Liver (tissue), 9 donors: ENCODE measurements around the gene CGB7. TPM values are rescaled to one million over a fixed set of nuclear protein-coding genes. Genes with fewer than 3 reads are reported as not detected.
"Not testable (repeated sequence)": the region's sequence is repeated elsewhere in the genome, so short reads cannot be mapped to it uniquely, and the experiment has no call there.

ENCODE experiments used
- DNase-seq: peaks from one replicate; pipeline ENCODE4 v3.0.0-alpha.2; 2017; ENCODE audit warnings: low spot score
- H3K27ac ChIP-seq, 2 donors: one replicate each; pipeline ENCODE4 v1.7.0; 2013; ENCODE audit warnings: inconsistent platforms in 2 of 2, low read length in 2 of 2, control low read depth in 1 of 2, low read depth in 1 of 2, mild to moderate bottlenecking in 1 of 2
- H3K27me3 ChIP-seq, 4 donors: one replicate each; pipeline versions ENCODE4 v1.6.1 to v1.7.0; 2013; ENCODE audit warnings: low read length in 3 of 4, inconsistent platforms in 1 of 4, mild to moderate bottlenecking in 1 of 4, moderate library complexity in 1 of 4; ENCODE audit not compliant: control insufficient read depth in 4 of 4, insufficient read depth in 4 of 4
- H3K36me3 ChIP-seq, 4 donors: one replicate each; pipeline versions ENCODE4 v1.6.1 to v1.7.0; 2013; ENCODE audit warnings: low read length in 3 of 4, mild to moderate bottlenecking in 3 of 4, low read depth in 1 of 4, moderate library complexity in 1 of 4; ENCODE audit not compliant: control insufficient read depth in 4 of 4, insufficient read depth in 3 of 4
- H3K4me1 ChIP-seq, 4 donors: one replicate each; pipeline versions ENCODE4 v1.6.1 to v1.7.0; 2013; ENCODE audit warnings: low read length in 3 of 4, mild to moderate bottlenecking in 3 of 4, moderate library complexity in 1 of 4; ENCODE audit not compliant: control insufficient read depth in 4 of 4, insufficient read depth in 4 of 4
- H3K4me3 ChIP-seq, 3 donors: one replicate each; pipeline versions ENCODE4 v1.6.1 to v1.7.0; 2013; ENCODE audit warnings: low read length in 3 of 3, control low read depth in 1 of 3, low read depth in 1 of 3, mild to moderate bottlenecking in 1 of 3
- H3K9ac ChIP-seq, 2 donors: one replicate each; pipeline ENCODE4 v1.7.0; 2013; ENCODE audit warnings: low read length in 2 of 2, mild to moderate bottlenecking in 2 of 2, moderate library complexity in 2 of 2, control low read depth in 1 of 2, low read depth in 1 of 2
- H3K9me3 ChIP-seq, 4 donors: one replicate each; pipeline versions ENCODE4 v1.6.1 to v1.7.0; 2013; ENCODE audit warnings: low read length in 3 of 4; ENCODE audit not compliant: control insufficient read depth in 4 of 4
- whole genome bisulfite sequencing: extraction: QIAGEN DNeasy Blood & Tissue Kit; methylation state at CpG from one replicate; pipeline ENCODE4 v1.1.7; 2013; 5-methylcytosine and 5-hydroxymethylcytosine counted together
- polyA plus RNA-seq, 2 donors: library from polyadenylated mRNA; stranded (reverse) in 1 of 2; unstranded in 1 of 2; fragments of 200-250 nt in 1 of 2; fragments of >200 nt in 1 of 2; fragmentation: Nextera tagmentation in 1 of 2; extraction: Ambion mirVana in 1 of 2; gene quantifications; one replicate each; pipeline versions ENCODE4 v1.2.1 to v1.2.3, GENCODE V29; 2013 to 2015
- total RNA-seq, 2 donors: library from RNA; depleted of rRNA; stranded (reverse); fragments of >200 nt; gene quantifications; one replicate each; pipeline ENCODE4 v1.2.3, GENCODE V29; 2014
- donor health status: healthy.
- donor health status: healthy.
- donor health status: healthy.
- donor health status: healthy.
- donor health status: healthy.

Gene CGB7
- total and polyA plus RNA-seq, 4 donors, result not detected

DNA sequence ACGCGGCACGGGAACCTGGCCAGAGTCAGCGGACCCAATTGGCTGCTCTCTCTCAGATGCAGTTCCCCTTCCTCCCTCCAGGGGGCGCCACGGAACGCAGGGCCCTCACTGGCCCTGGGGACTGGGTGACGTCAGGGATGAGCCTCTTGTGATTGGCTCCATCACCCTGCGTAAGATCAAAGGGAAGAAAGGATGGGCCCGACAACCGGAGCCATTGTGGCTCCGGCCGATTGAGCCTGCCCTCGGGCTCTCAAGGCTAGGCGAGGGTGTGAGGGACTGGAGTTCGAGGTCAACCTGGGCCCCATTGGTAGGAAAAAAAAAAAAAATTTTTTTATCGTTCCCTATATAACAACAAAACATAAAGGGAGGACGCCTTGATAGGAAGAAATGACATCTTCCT lies 20.7 kb downstream of the CGB7 start, which contains the start of gene CGB1:
Gene CGB1, minus strand, starts transcription at position 81 of the 400 bp plus-strand sequence. CDS start 184 bp downstream, outside the sequence.
- not testable (repeated sequence) for H3K9me3 ChIP-seq, DNase-seq, H3K36me3 ChIP-seq, H3K27me3 ChIP-seq, H3K4me3 ChIP-seq, H3K9ac ChIP-seq, H3K27ac ChIP-seq, H3K4me1 ChIP-seq
- 62% methylated on average over 18 of the region's 18 CpGs for WGBS

DNA sequence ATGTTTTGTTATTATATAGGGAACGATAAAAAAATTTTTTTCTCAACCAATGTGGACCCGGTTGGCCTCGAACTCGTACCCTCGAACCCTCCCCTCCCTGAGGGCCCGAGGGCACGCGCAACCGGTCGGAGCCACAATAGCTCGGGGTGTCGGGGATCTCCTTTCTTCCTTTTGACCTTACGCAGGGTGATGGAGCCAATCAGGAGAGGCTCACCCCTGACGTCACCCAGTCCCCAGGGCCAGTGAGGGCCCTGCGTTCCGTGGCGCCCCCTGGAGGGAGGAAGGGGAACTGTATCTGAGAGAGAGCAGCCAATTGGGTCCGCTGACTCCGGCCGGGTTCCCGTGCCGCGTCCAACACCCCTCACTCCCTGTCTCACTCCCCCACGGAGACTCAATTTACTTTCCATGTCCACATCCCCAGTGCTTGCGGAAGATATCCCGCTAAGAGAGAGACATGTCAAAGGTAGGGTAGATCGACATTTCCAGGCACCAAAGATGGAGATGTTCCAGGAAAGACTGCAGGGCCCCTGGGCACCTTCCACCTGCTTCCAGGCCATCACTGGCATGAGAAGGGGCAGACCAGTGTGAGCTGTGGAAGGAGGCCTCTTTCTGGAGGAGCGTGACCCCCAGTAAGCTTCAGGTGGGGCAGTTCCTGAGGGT lies 25.8 kb downstream of the CGB7 start, which contains the start of gene CGB2:
Gene CGB2, plus strand, starts transcription at position 249 of the 660 bp plus-strand sequence. Its CDS starts 206 bp downstream, at position 455.
- H3K36me3 ChIP-seq, H3K9me3 ChIP-seq, H3K9ac ChIP-seq, H3K4me1 ChIP-seq, H3K27ac ChIP-seq, H3K4me3 ChIP-seq, DNase-seq, H3K27me3 ChIP-seq: not testable (repeated sequence)
- WGBS, result 33% methylated on average over 28 of the region's 28 CpGs

DNA sequence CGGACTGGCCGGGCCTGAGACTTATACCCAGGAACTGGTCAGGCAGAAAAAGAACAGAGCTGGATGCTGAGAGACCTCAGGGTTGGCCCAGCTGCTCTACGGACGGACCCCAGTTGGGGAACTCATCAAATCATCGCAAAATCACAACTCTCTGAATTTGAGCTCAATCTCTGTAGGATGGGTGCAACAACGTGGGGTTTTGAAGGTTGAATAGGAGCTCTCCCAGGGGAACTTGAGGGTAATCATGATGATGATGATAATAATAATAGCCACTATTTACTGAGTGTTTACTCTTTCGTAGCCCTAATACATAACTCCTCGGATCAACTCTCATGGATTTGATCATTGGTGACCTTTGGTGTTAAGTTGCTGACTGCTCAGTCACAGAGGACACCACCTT lies 27.2 kb downstream of the CGB7 start:
- H3K9ac ChIP-seq, DNase-seq, H3K27me3 ChIP-seq, H3K27ac ChIP-seq, H3K36me3 ChIP-seq, H3K4me1 ChIP-seq, H3K9me3 ChIP-seq, H3K4me3 ChIP-seq: not testable (repeated sequence)
- 89% methylated on average over 6 of the region's 8 CpGs for WGBS

DNA sequence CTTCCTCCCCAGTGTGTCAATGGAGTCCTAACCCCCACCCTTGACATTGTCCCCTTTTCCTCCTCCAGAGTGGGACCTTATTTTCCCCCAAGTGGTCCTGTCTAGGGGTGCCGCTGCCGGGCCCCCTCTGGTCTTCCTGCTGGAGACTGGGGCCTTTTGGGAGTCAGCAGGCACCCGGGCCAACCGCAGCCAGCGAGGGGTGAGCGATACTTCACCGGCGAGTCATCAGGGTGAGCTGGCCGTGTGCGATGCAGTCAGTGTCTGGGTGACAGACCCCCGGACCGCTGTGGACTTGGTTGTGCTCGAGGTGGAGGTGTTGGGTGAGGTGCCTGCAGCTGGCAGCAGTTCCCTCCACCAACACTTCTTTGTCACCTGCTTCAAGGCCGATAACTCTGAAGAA lies 27.8 kb downstream of the CGB7 start:
- not testable (repeated sequence) for H3K4me3 ChIP-seq, H3K36me3 ChIP-seq, H3K4me1 ChIP-seq, H3K9ac ChIP-seq, DNase-seq, H3K27ac ChIP-seq, H3K27me3 ChIP-seq, H3K9me3 ChIP-seq
- whole genome bisulfite sequencing, result 90% methylated on average over 14 of the region's 14 CpGs

DNA sequence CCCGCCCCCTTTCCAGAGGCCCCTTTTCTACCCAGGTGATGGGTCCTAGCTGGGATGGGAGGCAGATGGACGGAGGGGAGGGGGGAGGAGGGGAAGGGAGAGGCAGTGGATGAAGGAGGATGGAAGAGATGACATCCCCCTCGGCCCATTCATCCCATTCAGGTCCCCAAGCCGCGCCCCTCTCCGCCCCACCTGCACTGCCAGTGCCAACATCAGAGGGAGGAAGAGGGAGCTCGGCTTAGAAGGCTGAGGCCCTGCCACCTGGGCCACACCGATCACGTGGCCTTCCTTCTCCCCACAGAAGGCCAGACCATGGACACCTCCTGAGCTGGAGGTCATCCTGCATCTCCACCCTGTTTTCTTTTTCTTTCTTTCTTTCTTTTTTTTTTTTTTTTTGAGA lies 28.9 kb downstream of the CGB7 start:
- H3K36me3 ChIP-seq, H3K9me3 ChIP-seq, DNase-seq, H3K4me1 ChIP-seq, H3K9ac ChIP-seq, H3K4me3 ChIP-seq, H3K27ac ChIP-seq, H3K27me3 ChIP-seq: not testable (repeated sequence)
- WGBS, result 79% methylated on average over 9 of the region's 9 CpGs

DNA sequence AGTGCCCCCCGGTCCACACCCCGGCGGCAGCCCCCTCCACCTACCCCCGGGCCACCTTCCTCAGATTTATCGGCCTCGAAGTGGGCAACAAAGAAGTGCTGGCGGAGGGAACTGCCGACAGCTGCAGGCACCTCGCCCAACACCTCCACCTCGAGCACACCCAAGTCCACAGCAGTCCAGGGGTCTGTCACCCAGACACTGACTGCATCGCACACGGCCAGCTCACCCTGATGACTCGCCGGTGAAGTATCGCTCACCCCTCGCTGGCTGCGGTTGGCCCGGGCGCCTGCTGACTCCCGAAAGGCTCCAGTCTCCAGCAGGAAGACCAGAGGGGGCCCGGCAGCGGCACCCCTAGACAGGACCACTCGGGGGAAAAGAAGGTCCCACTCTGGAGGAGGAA lies 31.9 kb downstream of the CGB7 start:
- WGBS, result 88% methylated on average over 23 of the region's 23 CpGs
- not testable (repeated sequence) for H3K27ac ChIP-seq, DNase-seq, H3K36me3 ChIP-seq, H3K27me3 ChIP-seq, H3K9ac ChIP-seq, H3K4me3 ChIP-seq, H3K4me1 ChIP-seq, H3K9me3 ChIP-seq

DNA sequence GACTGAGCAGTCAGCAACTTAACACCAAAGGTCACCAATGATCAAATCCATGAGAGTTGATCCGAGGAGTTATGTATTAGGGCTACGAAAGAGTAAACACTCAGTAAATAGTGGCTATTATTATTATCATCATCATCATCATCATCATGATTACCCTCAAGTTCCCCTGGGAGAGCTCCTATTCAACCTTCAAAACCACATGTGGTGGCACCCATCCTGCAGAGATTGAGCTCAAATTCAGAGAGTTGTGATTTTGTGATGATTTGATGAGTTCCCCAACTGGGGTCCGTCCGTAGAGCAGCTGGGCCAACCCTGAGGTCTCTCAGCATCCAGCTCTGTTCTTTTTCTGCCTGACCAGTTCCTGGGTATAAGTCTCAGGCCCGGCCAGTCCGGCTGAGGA lies 32.5 kb downstream of the CGB7 start:
- 84% methylated on average over 4 of the region's 6 CpGs for WGBS
- H3K9me3 ChIP-seq, H3K27me3 ChIP-seq, H3K9ac ChIP-seq, H3K36me3 ChIP-seq, H3K27ac ChIP-seq, DNase-seq, H3K4me3 ChIP-seq, H3K4me1 ChIP-seq: not testable (repeated sequence)

DNA sequence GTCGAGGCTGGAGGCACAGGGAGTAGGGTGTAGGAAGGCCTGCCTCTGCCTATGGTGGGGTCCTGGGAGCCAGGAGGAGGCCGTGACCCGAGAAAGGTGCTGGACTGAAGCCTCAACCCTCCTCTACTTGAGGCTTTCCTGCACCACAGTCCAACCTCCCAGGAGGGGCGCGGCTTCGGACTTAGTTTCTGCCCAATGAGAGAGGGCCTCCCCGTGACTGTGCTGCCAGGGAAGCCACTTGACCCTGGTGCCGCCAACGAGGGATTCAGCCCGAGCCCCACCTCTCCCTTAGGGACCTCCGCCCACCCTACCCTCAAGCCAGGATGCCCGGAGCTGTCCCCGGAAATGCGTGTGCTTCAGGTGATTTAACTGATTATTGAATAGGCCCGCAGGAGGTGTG lies 33.3 kb downstream of the CGB7 start, which contains the start of gene CGB3:
Gene CGB3, minus strand, starts transcription at position 101 of the 400 bp plus-strand sequence. CDS start 362 bp downstream, outside the sequence.
- H3K9me3 ChIP-seq, H3K4me3 ChIP-seq, H3K27me3 ChIP-seq, H3K27ac ChIP-seq, H3K36me3 ChIP-seq, H3K4me1 ChIP-seq, H3K9ac ChIP-seq, DNase-seq: not testable (repeated sequence)
- 76% methylated on average over 14 of the region's 15 CpGs for WGBS
